H1 (cell line): ENCODE results near the gene TCERG1L. TPM values are rescaled to one million over a fixed set of nuclear protein-coding genes. Genes with fewer than 3 reads are reported as not detected.

Experiments used
- CREB1 ChIP-seq: IDR thresholded peaks from 2 replicates; pipeline ENCODE4 v1.6.1; 2012; ENCODE audit warnings: inconsistent platforms
- EGR1 ChIP-seq: IDR thresholded peaks from 2 replicates; pipeline ENCODE4 v1.6.1; 2011; ENCODE audit warnings: low read depth, low read length, borderline replicate concordance
- KDM5A ChIP-seq: fragments of 200-600 bp; IDR thresholded peaks from 2 replicates; pipeline ENCODE4 v1.7.1; 2012; ENCODE audit warnings: mild to moderate bottlenecking, low read length, inconsistent platforms, mixed read lengths
- RFX5 ChIP-seq: IDR thresholded peaks from 2 replicates; pipeline ENCODE4 v1.6.1; 2011; ENCODE audit warnings: low read depth, low read length, improper control_type of control experiment, borderline replicate concordance
- SIN3A ChIP-seq, 2 experiments: IDR thresholded peaks in 1 of 2; conservative IDR thresholded peaks in 1 of 2; 2 replicates each; pipeline ENCODE4 v1.6.1; 2011 to 2012; ENCODE audit warnings: low read length in 2 of 2, improper control_type of control experiment in 1 of 2, low read depth in 1 of 2, mild to moderate bottlenecking in 1 of 2
- YY1 ChIP-seq: IDR thresholded peaks from 2 replicates; pipeline ENCODE4 v1.6.1; 2011; ENCODE audit warnings: low read depth, mild to moderate bottlenecking, low read length
- polyA plus RNA-seq, 7 experiments: library from polyadenylated mRNA; depleted of rRNA in 3 of 7; stranded (reverse) in 5 of 7; unstranded in 2 of 7; fragments of >200 nt in 5 of 7; fragments of 200-250 nt in 2 of 7; gene quantifications; 1 replicate in 5 of 7; 2 replicates in 1 of 7; 4 replicates in 1 of 7; pipeline versions ENCODE4 v1.2.1 to v1.2.3, GENCODE V29; 2011 to 2013; ENCODE audit warnings: missing spikeins in 2 of 7, mixed read lengths in 2 of 7
- total RNA-seq: library from RNA; stranded (reverse); fragmentation: NEBNext Ultra II Directional; extraction: Animal tissue kit (Norgen Biotek cat#: 25700); gene quantifications from 2 replicates; pipeline ENCODE4 v1.2.1, GENCODE V29; 2021

The TCERG1L gene
- total and polyA plus RNA-seq, 2 of the 8 experiments (the other 6 are each of a cell fraction or from before 2014, with no cell fraction given) = 3.9 to 6.9 TPM

DNA sequence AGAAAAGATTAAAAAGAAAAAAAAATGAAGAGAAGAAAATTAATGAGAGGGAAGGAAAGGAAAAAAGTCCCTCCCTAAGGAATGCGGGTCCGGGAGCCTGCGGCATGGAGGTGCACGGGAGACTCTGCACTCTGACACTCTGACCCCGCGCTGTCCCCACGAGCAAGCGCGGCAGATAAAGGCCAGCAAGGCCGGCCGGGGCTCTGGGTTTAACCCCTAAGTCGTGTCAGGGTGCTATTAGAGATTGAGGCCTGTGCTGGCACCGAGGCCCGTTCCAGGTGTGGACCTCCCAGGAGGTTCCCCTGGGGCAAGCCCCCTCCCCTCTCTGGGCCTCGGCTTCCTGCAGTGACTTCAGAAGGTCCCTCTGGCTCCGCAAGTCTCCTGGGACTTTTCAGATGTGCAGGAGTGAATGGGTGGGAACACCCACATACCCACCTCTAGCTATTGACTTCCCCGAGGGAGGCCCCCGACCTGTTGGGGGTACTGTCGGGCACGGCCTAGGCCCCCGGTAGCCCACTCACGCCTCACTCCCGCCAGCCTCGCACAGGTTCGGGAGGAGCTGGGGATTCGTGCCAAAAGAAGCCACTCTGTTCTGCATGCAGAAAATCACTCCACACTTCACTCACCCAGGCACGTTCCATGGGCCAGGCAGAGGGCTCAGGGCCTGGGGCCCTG lies 164.1 kb downstream of the TCERG1L start (continued):
- TF ChIP-seq EGR1 (no peak), RFX5 (no peak), KDM5A (no peak), CREB1 (no peak), YY1 (no peak), SIN3A (conservative IDR thresholded peaks at IDR 0.05 in 1 of 2, IDR thresholded peaks at IDR 0.05 in 1 of 2; ENCODE audit: low read depth in 1 of 2, low read length in 2 of 2) (no peak)
